Upper lobe of left lung (tissue), 6 donors: ENCODE data around the gene NPC2. TPM values are rescaled to one million over a fixed set of nuclear protein-coding genes. Genes with fewer than 3 reads are reported as not detected.

Experiments
- ATAC-seq, 2 donors: fragments of 200-7000 bp; cut with Tn5 transposase; one replicate each; pipeline ENCODE4 v1.9.1; 2022; ENCODE audit warnings: mild to moderate bottlenecking in 2 of 2, moderate library complexity in 2 of 2; ENCODE audit not compliant: low FRiP score in 2 of 2
- DNase-seq, 2 donors: peaks; one replicate each; pipeline ENCODE4 v3.0.0-alpha.2; 2019 to 2020
- H3K27ac ChIP-seq, 4 donors: fragments of 200-600 bp; sonication (generic); one replicate each; pipeline ENCODE4 v1.5.1; 2016 to 2019
- H3K27me3 ChIP-seq, 4 donors: fragments of 200-600 bp; sonication (generic); one replicate each; pipeline ENCODE4 v1.5.1; 2017 to 2019
- H3K36me3 ChIP-seq, 4 donors: fragments of 200-600 bp; sonication (generic); one replicate each; pipeline ENCODE4 v1.5.1; 2016 to 2019
- H3K4me1 ChIP-seq, 4 donors: fragments of 200-600 bp; sonication (generic); one replicate each; pipeline ENCODE4 v1.5.1; 2018 to 2019
- H3K4me3 ChIP-seq, 4 donors: fragments of 200-600 bp; sonication (generic); one replicate each; pipeline ENCODE4 v1.5.1; 2017 to 2019; ENCODE audit warnings: mild to moderate bottlenecking in 2 of 4, moderate library complexity in 1 of 4
- H3K9me3 ChIP-seq, 4 donors: fragments of 200-600 bp; sonication (generic); one replicate each; pipeline ENCODE4 v1.5.1; 2018 to 2019
- EP300 ChIP-seq, 4 donors: sonication (generic); formaldehyde crosslinking; IDR thresholded peaks; one replicate each; pipeline ENCODE4 v1.5.1; 2017; ENCODE audit warnings: antibody characterized with exemption in 4 of 4, control low read depth in 2 of 4
- POLR2A ChIP-seq, 4 donors: fragments of 450-650 bp; IDR thresholded peaks; one replicate each; pipeline ENCODE4 v1.5.1; 2016 to 2017; ENCODE audit warnings: antibody characterized with exemption in 4 of 4, mild to moderate bottlenecking in 2 of 4
- POLR2AphosphoS5 ChIP-seq, 2 donors: sonication (generic); formaldehyde crosslinking; IDR thresholded peaks; one replicate each; pipeline ENCODE4 v1.5.1; 2017; ENCODE audit warnings: antibody characterized with exemption in 2 of 2
- WGBS, 2 donors: methylation state at CpG; one replicate each; pipeline ENCODE4 v1.1.5; 2017 to 2018; 5-methylcytosine and 5-hydroxymethylcytosine counted together
- total RNA-seq, 6 donors: library from RNA; depleted of rRNA in 4 of 6; stranded (reverse); fragments of >200 nt in 4 of 6; gene quantifications; one replicate each; pipeline versions ENCODE4 v1.1.0 to v1.2.1, GENCODE V29; 2016 to 2021
- TF ChIP-seq, protein P1 (sequence below), 6 experiments: fragments of 450-650 bp in 4 of 6; fragments of 200-600 bp in 2 of 6; sonication (generic) in 2 of 6; IDR thresholded peaks; one replicate each; pipeline ENCODE4 v1.5.1; 2016 to 2019; ENCODE audit warnings: antibody characterized with exemption in 6 of 6
- donor health status: DM: no; HTN: no; CAD: no; lungs with moderate emphysema.
- donor health status: DM: no; HTN: yes; CAD: no; lungs with severe emphysema.

The NPC2 gene
- total RNA-seq, 6 donors from 2014 or later, result 351 to 1,281 (median 524) TPM

DNA sequence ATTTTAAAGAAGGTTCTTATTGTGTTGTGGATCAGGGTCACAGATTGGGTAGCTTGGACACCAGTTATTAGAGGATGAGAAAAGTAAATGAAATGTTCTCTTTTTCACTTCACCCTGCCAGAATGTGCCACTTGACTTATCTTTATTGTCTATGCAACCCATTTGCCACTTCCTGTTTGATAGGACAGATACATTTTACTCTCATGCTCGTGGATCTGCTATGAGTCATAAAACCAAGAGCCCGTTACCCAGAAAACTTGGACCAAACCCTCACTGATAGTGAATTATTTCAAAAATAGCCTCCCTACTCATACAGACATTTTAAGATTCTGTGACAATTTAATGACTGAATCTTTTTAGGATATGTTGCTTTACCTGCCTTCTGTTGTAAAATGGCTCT lies 2.3 kb upstream of the NPC2 start:
- no peak for DNase-seq
- WGBS, 2 donors, result 39 to 69% methylated on average over 2 of the region's 2 CpGs
- Histone ChIP-seq H3K27me3 (no peaks in the 10 kb centered on the region), H3K4me3 (no peak overlapping the region), H3K9me3 (no peaks in the 10 kb centered on the region), H3K4me1 (peaks cover 10 to 38% (median 22%) of the 10 kb centered on the region in 4 donors), H3K27ac (peak overlapping the region in 1 of 4 donors; percentile 95), H3K36me3 (peaks cover 0 to 2% (median 0%) of the 10 kb centered on the region in 4 donors)
- TF ChIP-seq EP300 (IDR thresholded peaks at IDR 0.05) (no peak), POLR2AphosphoS5 (IDR thresholded peaks at IDR 0.05) (no peak), POLR2A (IDR thresholded peaks at IDR 0.05) (no peak)
- TF ChIP-seq, protein P1, sequence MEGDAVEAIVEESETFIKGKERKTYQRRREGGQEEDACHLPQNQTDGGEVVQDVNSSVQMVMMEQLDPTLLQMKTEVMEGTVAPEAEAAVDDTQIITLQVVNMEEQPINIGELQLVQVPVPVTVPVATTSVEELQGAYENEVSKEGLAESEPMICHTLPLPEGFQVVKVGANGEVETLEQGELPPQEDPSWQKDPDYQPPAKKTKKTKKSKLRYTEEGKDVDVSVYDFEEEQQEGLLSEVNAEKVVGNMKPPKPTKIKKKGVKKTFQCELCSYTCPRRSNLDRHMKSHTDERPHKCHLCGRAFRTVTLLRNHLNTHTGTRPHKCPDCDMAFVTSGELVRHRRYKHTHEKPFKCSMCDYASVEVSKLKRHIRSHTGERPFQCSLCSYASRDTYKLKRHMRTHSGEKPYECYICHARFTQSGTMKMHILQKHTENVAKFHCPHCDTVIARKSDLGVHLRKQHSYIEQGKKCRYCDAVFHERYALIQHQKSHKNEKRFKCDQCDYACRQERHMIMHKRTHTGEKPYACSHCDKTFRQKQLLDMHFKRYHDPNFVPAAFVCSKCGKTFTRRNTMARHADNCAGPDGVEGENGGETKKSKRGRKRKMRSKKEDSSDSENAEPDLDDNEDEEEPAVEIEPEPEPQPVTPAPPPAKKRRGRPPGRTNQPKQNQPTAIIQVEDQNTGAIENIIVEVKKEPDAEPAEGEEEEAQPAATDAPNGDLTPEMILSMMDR (IDR thresholded peaks at IDR 0.05), result no peak
- no peak for ATAC-seq

DNA sequence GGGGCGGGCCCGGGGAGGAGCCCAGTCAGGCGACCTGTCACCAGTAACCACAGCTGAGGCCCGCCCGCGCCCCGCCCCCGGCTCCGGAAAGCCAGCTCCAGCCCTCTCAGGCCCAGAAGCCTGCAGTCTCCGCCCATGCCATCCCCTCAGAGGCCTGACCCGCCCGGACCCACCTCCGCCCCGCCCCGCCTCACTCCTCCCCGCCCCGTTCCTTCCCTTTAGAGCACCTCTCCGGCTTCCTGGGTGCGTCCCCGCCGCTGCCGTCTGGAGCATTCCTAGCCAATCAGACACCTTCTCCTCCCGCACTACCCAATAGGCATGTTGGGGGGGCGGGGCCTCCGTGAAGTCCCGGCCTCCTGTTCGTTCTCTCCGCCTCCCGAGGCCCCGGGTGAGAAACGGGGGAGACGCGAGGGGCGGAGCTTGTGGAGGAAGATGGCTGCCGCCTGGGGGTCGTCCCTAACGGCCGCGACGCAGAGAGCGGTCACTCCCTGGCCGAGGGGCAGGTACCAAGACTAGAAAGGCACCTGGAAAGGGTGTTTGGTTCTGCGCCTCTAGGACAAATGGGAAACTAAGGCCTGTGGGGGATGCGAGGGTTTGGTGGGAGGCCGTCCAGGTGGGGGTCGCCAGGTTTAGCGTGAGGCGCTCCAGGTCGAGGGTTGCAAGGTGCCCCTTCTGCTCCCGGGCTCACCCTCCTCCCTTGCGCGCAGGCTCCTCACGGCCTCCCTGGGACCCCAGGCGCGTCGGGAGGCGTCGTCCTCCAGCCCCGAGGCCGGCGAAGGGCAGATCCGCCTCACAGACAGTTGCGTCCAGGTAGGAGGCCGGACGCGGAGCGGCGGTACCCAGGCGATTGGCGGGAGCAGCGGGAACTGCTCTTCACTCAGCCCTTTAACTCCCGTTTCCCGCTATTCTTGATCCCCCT lies 497 bp upstream of the NPC2 start, which contains the start of gene ISCA2:
ISCA2 (plus strand) TSS at position 423 of the 919 bp plus-strand sequence; CDS start at position 433, 10 bp downstream.
- ATAC-seq, result peak; percentile 96 to 99
- no peaks in the 10 kb centered on the region for H3K9me3 ChIP-seq
- no peaks in the 10 kb centered on the region for H3K36me3 ChIP-seq
- 1 to 9% methylated on average over 9 to 53 of the region's 73 CpGs for WGBS, 2 donors
- TF ChIP-seq POLR2AphosphoS5 (IDR thresholded peaks at IDR 0.05) (peak; percentile 47 to 84), POLR2A (IDR thresholded peaks at IDR 0.05) (no peak)
- TF ChIP-seq, protein P1 (IDR thresholded peaks at IDR 0.05), result peak in 1 of 6 experiments; percentile 34
- no peaks in the 10 kb centered on the region for H3K27me3 ChIP-seq
- DNase-seq, result peak; percentile 100
- H3K27ac ChIP-seq, result peak within 1 kb of the TSS; percentile 93 to 99 (median 94)
- H3K4me3 ChIP-seq, result peak within 1 kb of the TSS; percentile 74 to 97 (median 86)
- peaks cover 10 to 55% (median 28%) of the 10 kb centered on the region in 4 donors for H3K4me1 ChIP-seq

DNA sequence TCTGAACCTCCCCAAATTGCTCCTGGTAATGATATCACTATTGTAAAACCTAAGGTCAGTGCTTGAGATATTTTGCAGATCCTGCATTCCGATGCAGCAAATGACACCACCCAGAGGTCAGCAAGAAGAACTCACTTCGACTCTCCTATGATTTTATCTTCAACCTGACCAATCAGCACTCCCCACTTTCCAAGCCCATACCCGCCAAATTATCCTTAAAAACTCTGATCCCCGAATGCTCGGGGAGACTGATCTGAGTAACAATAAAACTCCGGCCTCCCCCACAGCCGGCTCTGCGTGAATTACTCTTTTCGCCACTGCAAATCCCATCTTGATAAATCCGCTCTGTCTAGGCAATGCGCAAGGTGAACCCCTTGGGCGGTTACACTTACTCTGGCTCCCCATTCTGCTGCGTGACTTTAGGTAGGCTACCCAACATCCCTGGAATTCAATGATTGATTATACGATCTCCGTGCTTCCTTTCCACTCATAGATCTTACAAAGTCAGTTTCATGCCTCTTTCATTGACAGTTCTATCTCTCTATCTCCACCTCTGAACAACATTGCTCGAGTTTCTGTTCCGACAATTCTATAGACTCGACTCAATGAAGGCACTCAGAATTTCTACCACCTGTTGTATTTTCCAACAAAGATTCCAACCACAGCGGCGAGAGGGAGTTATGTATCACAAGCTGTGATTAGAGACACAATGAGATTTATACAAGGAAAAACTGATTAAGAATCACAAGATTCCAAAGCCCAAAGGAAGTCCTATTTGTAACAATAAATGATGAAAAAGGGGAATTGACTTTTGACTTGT lies 939 bp downstream of the NPC2 start:
- H3K27ac ChIP-seq, result peak overlapping the region; percentile 88 to 99 (median 94)
- peak overlapping the region; percentile 25 to 97 (median 79) for H3K4me3 ChIP-seq
- TF ChIP-seq, protein P1 (IDR thresholded peaks at IDR 0.05), result peak in 2 of 6 experiments; percentile 3 to 15
- TF ChIP-seq POLR2A (IDR thresholded peaks at IDR 0.05), result no peak
- H3K9me3 ChIP-seq, result no peaks in the 10 kb centered on the region
- DNase-seq (peak in 1 of 2 donors; percentile 42), ATAC-seq (peak in 1 of 2 donors; percentile 12)
- H3K27me3 ChIP-seq, result no peaks in the 10 kb centered on the region
- no peaks in the 10 kb centered on the region for H3K36me3 ChIP-seq
- 1 to 2% methylated on average over 20 of the region's 20 CpGs for WGBS, 2 donors
- peaks cover 10 to 69% (median 37%) of the 10 kb centered on the region in 4 donors for H3K4me1 ChIP-seq

DNA sequence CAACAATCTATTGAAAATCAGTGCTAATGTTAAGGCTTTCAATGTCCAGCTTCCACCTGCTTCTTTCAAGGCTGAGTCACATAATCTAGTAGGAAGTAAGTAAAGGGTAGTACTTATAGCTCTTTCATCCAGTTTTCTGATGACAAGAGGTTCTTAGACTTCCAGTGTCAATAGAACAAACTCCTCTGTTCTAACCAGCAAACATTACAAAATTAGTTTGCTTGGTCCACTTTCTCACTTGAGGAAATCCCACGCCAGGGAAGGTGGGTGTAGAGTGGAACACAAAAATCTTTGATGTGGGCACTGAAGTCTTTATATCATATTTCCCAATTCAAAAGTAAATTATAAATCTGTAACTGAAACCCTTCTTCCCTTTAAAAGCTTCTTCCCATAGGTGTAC lies 2.6 kb downstream of the NPC2 start:
- ATAC-seq (no peak), DNase-seq (no peak)
- Histone ChIP-seq H3K4me1 (peaks cover 13 to 78% (median 47%) of the 10 kb centered on the region in 4 donors), H3K9me3 (no peaks in the 10 kb centered on the region), H3K27ac (peak overlapping the region in 2 of 4 donors; percentile 93 to 99), H3K4me3 (peak overlapping the region in 3 of 4 donors; percentile 74 to 97 (median 84)), H3K27me3 (no peaks in the 10 kb centered on the region), H3K36me3 (peaks cover 0 to 9% (median 4%) of the 10 kb centered on the region in 4 donors)
- TF ChIP-seq POLR2A (IDR thresholded peaks at IDR 0.05), result peak in 1 of 4 donors; percentile 15
- TF ChIP-seq, protein P1 (IDR thresholded peaks at IDR 0.05), result no peak
- TF ChIP-seq EP300 (IDR thresholded peaks at IDR 0.05), result peak in 1 of 4 donors; percentile 39
- TF ChIP-seq POLR2AphosphoS5 (IDR thresholded peaks at IDR 0.05), result no peak
- WGBS, 2 donors, result 46 to 89% methylated on average over 1 of the region's 1 CpG
